Measurements from ENCODE around the gene POU4F3. TPM values are rescaled to one million over a fixed set of nuclear protein-coding genes. Genes with fewer than 3 reads are reported as not detected.

The POU4F3 gene
- total and polyA plus RNA-seq, 2 of the 4 experiments (the other 2 are of a cell fraction): 0.02 TPM; not detected in 1

GRCh38 chr5:146339715-146340259 is 1.1 kb downstream of the POU4F3 start:
- Histone ChIP-seq H3K4me3 (ENCODE audit: insufficient read depth, low read depth, low read length) (no peak overlapping the region), H2BK5ac (ENCODE audit: low read depth, low read length, poor library complexity, severe bottlenecking) (no peak overlapping the region), H3K9me3 (ENCODE audit: control insufficient read depth, insufficient read depth, low read length) (no peaks in the 10 kb centered on the region), H3K9me1 (ENCODE audit: insufficient read depth, low read length) (no peaks in the 10 kb centered on the region), H3K36me3 (ENCODE audit: control insufficient read depth, insufficient read depth, low read length) (no peaks in the 10 kb centered on the region), H4K20me1 (ENCODE audit: insufficient read depth, low read length) (no peaks in the 10 kb centered on the region), H4K8ac (ENCODE audit: low read depth in 2 of 2, low read length in 2 of 2) (no peak overlapping the region), H3K23ac (ENCODE audit: low read depth, low read length) (no peak overlapping the region), H3K4me1 (ENCODE audit: control insufficient read depth, insufficient read depth, low read length) (no peaks in the 10 kb centered on the region), H2AFZ (replicated peaks; ENCODE audit: low read length, poor library complexity) (no peak overlapping the region), H3K79me1 (ENCODE audit: low read depth in 1 of 2, low read length in 2 of 2) (no peaks in the 10 kb centered on the region), H2BK15ac (ENCODE audit: low read depth, low read length) (no peak overlapping the region), H2BK120ac (ENCODE audit: low read depth, low read length) (no peak overlapping the region), H3K27me3 (ENCODE audit: control insufficient read depth, insufficient read depth, low read length) (peaks cover 87% of the 10 kb centered on the region), H3K56ac (ENCODE audit: extremely low read depth, insufficient read depth, low read length) (no peak overlapping the region), H4K5ac (ENCODE audit: low read depth, low read length) (no peak overlapping the region), H2BK20ac (ENCODE audit: low read depth, low read length) (no peak overlapping the region), H3K4me2 (ENCODE audit: low read depth, low read length) (peak overlapping the region; percentile 59; the same call in 1 of the 2 replicates), H3K14ac (replicated peaks; ENCODE audit: low read depth, low read length) (no peak overlapping the region), H3K18ac (ENCODE audit: low read depth, low read length) (no peak overlapping the region), H4K91ac (ENCODE audit: insufficient read depth, low read depth, low read length) (no peak overlapping the region), H3K9ac (ENCODE audit: low read depth, low read length) (no peak overlapping the region), H3K27ac (ENCODE audit: insufficient read depth, low read length) (no peak overlapping the region), H2AK9ac (replicated peaks; ENCODE audit: low read depth, low read length, poor library complexity) (no peak overlapping the region), H2AK5ac (ENCODE audit: low read depth, low read length) (no peak overlapping the region), H3K4ac (ENCODE audit: low read depth, low read length) (no peak overlapping the region)
- no TSS peak for BruUV-seq (replicated peaks)
- intact Hi-C loops (cut with micrococcal nuclease): no loop called here
- WGBS, 2 experiments (ENCODE audit: extremely low coverage in 2 of 2, insufficient read length in 1 of 2): 6% methylated on average over 32 of the region's 44 CpGs; no CpG with 5 or more reads in 1 of the 2 experiments
- ChIA-PET POLR2A (ENCODE audit: unreplicated experiment) (no interaction called here), CTCF (no interaction called here)
- ATAC-seq (ENCODE audit: low read depth): no peak; the same call in 1 of the 2 replicates
- TF ChIP-seq NFE2L2 (IDR thresholded peaks at IDR 0.05; ENCODE audit: low read depth, low read length) (no peak), SMC3 (IDR thresholded peaks at IDR 0.05; ENCODE audit: low read depth, low read length) (no peak), FOS (IDR thresholded peaks at IDR 0.05; ENCODE audit: low read depth, low read length) (no peak), RAD21 (IDR thresholded peaks at IDR 0.05; ENCODE audit: low read length) (no peak)
- TF ChIP-seq, protein P1, sequence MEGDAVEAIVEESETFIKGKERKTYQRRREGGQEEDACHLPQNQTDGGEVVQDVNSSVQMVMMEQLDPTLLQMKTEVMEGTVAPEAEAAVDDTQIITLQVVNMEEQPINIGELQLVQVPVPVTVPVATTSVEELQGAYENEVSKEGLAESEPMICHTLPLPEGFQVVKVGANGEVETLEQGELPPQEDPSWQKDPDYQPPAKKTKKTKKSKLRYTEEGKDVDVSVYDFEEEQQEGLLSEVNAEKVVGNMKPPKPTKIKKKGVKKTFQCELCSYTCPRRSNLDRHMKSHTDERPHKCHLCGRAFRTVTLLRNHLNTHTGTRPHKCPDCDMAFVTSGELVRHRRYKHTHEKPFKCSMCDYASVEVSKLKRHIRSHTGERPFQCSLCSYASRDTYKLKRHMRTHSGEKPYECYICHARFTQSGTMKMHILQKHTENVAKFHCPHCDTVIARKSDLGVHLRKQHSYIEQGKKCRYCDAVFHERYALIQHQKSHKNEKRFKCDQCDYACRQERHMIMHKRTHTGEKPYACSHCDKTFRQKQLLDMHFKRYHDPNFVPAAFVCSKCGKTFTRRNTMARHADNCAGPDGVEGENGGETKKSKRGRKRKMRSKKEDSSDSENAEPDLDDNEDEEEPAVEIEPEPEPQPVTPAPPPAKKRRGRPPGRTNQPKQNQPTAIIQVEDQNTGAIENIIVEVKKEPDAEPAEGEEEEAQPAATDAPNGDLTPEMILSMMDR (conservative IDR thresholded peaks at IDR 0.05; ENCODE audit: low read depth, low read length): no peak
- no peak for DNase-seq
- in situ Hi-C loops (cut with MboI; ENCODE audit: low sequenced_read_pairs): no loop called here
- dilution Hi-C loops (cut with HindIII; ENCODE audit: low sequenced_read_pairs, unreplicated experiment): no loop called here

Measured in IMR-90 (cell line).